ENCODE measurements around the gene ZDHHC8.

- TF ChIP-seq CTCF (IDR thresholded peaks at IDR 0.05; ENCODE audit: poor library complexity) (no peak), EZH2 (IDR thresholded peaks at IDR 0.05; ENCODE audit: borderline replicate concordance) (no peak), EZH2phosphoT487 (IDR thresholded peaks at IDR 0.05; ENCODE audit: low read depth, severe bottlenecking, unreplicated experiment) (no peak)
These were observed 5.1 kb upstream of the ZDHHC8 start for GRCh38 chr22:20126284-20127029.

All from hepatocyte (in vitro differentiated cells).